HG02973 (cell line): ENCODE results near the gene PHACTR4.
"Not testable (repeated sequence)": the region's sequence is repeated elsewhere in the genome, so short reads cannot be mapped to it uniquely, and the experiment has no call there.

ENCODE experiments used
- ATAC-seq: cut with Tn5 transposase; IDR thresholded peaks from one replicate; pipeline ENCODE4 v1.9.1; 2021; ENCODE audit warnings: moderate library complexity; ENCODE audit not compliant: unreplicated experiment

PHACTR4 gene

GRCh38 chr1:28482138-28482537, 112.6 kb downstream of the PHACTR4 start:
- ATAC-seq = no peak

- ATAC-seq = no peak
Measured at GRCh38 chr1:28482702-28483101, 113.2 kb downstream of the PHACTR4 start.

DNA sequence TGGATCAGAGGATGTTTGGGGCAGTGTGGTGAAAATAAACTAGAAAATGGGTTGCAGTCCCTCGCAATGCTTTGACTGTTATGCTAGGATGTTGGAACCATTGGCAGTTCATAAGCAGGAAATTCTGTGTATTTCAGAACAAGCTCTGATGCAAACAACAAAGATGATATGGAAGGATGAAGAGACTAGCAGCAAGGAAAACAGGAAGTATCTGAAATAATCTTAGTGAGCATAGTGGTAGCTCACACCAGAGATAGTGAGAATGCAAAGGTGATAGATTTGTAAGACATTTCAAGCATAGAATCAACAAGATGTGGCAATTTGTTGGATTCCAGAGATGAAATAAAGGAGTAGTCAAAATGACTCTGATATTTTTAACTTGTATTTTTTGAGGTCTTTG, 125.2 kb downstream of the PHACTR4 start:
- ATAC-seq = no peak

GRCh38 chr1:28499553-28499952, 130.0 kb downstream of the PHACTR4 start:
- ATAC-seq = no peak

- ATAC-seq = no peak
Measured at GRCh38 chr1:28501925-28502324, 132.4 kb downstream of the PHACTR4 start.

DNA sequence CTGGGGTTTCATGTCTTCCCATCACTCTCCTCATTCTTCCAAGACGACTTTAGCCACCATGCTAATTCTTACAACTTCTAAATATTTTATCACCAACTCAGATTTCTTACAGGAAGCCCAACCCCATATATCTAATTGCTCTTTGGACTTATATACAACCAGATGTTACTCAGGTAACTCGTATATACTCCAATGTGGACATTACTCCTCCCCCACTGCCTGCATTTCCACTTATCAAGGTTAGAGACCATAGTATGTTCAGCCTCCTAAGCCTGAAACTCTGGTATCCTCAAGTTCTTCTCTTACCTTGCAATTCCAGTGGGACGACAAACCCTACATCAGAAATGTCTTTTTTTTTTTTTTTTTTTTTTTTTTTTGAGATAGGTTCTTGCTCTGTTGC, 133.6 kb downstream of the PHACTR4 start:
- no peak for ATAC-seq

DNA sequence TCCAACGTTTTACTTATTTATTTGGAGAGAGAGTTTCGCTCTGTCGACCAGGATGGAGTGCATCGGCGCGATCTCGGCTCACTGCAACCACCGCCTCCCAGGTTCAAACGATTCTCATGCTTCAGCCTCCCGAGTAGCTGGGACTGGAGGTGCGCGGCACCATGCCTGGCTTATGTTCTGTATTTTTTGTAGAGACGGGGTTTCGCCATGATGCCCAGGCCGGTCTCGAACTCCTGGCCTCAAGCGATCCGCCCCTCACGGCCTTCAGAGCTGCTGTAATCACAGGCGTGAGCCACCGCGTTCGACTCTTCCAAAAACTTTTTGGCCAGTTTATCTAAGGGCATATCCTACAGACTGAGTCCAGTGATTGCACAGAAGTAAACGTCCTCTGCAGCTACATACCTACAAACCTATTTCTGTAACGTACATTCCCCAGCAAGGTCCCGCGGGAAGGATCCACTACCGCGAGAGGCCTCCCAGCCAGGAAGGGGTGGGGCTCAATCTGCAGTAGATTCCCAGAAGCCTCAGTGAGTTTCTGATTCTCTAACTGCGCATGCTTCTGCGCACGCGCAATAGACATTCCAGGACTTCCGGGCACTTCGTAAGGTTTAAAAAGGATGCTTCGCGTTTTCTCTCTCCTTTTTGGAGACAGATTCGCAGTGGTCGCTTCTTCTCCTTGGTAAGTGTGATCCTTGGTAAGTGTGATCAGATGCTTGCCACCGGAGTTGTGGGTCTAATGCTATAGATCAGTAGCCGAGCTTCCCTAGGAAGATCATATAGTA, 136.1 kb downstream of the PHACTR4 start, which contains the start of gene RCC1:
TSS of gene RCC1 (plus strand) at position 638 of the 782 bp plus-strand sequence. CDS start 23,824 bp downstream, outside the sequence.
- ATAC-seq = peak; percentile 70

DNA sequence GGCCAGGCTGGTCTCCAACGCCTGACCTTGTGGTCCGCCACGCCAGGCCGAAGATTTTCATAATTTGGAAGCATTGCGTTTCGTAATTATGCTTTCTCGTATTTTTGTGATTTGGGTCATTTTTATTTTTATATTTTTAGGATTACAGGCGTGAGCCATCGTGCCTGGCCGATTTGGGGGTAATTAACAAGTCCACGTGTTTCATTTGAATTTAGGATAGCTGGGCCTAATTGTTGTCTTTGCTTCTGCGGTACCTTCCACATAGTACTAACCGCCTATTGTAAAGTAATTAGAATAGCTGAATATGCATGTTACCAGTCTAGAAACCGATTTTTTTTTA, 137.3 kb downstream of the PHACTR4 start:
- no peak for ATAC-seq

DNA sequence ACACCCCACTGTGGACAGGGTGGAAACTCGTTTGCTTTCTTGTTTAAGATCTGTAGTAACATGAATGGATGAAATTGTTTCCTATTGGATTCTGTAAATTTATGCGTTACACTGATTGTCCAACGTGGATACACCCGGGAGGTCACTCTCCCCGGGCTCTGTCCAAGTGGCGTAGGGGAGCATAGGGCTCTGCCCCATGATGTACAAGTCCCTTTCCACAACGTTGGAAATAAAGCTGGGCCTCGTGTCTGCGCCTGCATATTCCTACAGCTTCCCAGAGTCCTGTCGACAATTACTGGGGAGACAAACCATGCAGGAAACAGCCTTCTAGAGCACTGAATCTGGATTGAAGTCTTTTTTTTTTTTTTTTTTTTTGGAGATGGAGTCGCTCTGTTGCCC, 137.7 kb downstream of the PHACTR4 start:
- no peak for ATAC-seq

DNA sequence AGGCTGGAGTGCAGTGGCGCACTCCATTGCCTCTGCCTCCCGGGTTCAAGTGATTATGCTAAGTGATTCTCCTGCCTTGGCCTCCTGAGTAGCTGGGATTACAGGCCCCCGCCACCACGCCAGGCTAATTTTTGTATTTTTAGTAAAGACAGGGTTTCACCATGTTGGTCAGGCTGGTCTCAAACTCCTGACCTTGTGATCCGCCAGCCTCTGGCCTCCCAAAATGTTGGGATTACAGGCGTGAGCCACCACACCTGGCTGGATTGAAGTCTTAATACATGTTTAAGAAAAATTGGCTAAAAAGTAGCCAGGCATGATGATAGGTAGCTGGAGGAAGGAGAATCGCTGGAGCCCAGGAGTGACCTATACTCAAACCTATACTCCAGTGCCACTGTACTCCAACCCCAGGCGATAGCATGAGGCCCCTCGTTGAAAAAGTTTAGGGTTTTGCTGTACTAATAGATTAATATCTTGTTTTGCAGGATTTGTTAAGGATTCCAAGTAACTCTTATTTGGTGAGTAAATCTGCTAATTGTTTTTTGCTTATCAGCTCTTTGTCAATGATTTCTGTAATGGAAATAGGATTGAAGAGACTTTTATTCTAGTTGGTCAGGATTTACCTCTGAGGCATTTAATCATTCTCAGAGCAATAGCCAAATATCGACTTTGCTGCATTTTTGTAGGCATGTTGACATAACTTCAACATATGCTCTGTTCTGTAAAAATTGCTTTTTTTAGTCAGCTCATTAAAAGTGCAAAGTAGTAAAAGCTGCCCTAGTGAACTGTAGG, 138.3 kb downstream of the PHACTR4 start:
- no peak for ATAC-seq

DNA sequence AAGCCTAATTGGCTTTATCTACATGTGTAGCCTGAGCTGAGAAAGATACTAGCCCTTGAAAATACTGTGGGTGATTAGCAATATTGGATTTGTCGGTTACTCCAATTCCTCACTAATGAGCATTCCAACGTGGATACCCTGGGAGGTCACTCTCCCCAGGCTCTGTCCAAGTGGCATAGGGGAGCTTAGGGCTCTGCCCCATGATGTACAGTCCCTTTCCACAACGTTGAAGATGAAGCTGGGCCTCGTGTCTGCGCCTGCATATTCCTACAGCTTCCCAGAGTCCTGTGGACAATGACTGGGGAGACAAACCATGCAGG, 138.9 kb downstream of the PHACTR4 start:
- ATAC-seq = no peak

- ATAC-seq = no peak
Measured at GRCh38 chr1:28509705-28510272, 140.2 kb downstream of the PHACTR4 start.

GRCh38 chr1:28510273-28510969, 140.9 kb downstream of the PHACTR4 start:
- ATAC-seq = no peak

- ATAC-seq = no peak
Measured at GRCh38 chr1:28510970-28511440, 141.5 kb downstream of the PHACTR4 start.

DNA sequence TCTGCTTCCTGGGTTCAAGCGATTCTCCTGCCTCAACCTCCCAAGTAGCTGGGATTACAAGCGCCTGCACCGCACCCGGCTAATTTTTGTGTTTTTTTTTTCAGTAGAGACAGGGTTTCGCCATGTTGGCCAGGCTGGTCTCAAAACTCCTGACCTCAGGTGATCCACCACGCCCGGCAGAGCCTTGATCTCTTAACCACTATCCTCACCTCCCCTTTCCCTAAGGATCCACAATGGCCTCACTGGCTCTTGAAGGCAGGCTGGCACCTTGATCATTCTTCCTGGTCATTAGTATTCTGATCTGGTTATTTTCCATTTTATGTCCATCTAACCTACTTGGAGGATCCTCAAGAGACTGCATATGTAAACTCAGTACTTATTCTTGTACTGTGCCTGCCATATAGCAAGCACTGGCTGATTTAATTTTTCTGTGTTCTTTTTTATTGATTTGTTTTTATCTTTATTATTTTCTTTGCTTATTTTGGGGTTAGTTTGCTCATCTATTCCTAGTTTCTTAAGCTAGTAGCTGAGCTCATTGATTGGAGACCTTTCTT, 142.6 kb downstream of the PHACTR4 start:
- no peak for ATAC-seq

- ATAC-seq = not testable (repeated sequence)
Measured at GRCh38 chr1:28514445-28514933, 144.9 kb downstream of the PHACTR4 start.

GRCh38 chr1:28516518-28516956, 147.0 kb downstream of the PHACTR4 start:
- ATAC-seq = no peak

DNA sequence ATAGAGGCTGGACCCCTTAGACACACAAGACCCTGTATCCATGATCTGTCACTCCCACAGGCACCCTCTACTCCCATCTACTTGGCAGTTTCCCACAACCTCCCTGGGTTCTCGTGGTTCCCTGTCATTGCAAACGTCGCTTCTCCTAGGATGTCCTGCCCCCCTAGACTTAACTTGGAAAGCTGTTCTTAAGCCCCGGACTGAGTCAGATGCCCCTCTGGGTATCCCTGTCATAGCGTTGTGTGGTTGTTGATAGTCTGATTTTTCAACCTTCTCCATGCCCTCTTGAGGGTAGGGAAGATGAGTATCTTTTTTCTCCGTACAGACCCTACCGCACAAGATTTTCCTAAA, 148.1 kb downstream of the PHACTR4 start:
- ATAC-seq = no peak

- peak; percentile 64 for ATAC-seq
Measured at GRCh38 chr1:28518000-28518744, 148.6 kb downstream of the PHACTR4 start.

GRCh38 chr1:28518745-28519341, 149.3 kb downstream of the PHACTR4 start:
- peak; percentile 6 for ATAC-seq
